EH (cell line): ENCODE results near the gene SPTBN2.

Experiments used
- DNase-seq: peaks from one replicate; pipeline ENCODE4 v3.0.0-alpha.2; 2015; ENCODE audit warnings: low read depth

Gene SPTBN2

GRCh38 chr11:66638177-66639065 lies 90.6 kb downstream of the SPTBN2 start, which contains the start of gene RBM4:
Gene RBM4, plus strand, starts transcription at chr11:66638703. Its CDS starts 1,009 bp downstream, at chr11:66639712.
- peak; percentile 100 for DNase-seq

GRCh38 chr11:66637557-66638176 lies 91.3 kb downstream of the SPTBN2 start:
- peak; percentile 14 for DNase-seq

GRCh38 chr11:66636411-66636810 lies 92.6 kb downstream of the SPTBN2 start:
- no peak for DNase-seq
